Activated T-cell treated with anti-CD3 and anti-CD28 coated beads, Interleukin-2, amount 50 U/mL, for 1 hour (primary cell): Measurements from ENCODE around the gene FBLN1.

ENCODE experiments used
- DNase-seq: peaks from one replicate; pipeline ENCODE4 v3.0.0-alpha.2; 2020

The FBLN1 gene

GRCh38 chr22:45504373-45505341 lies 2.0 kb downstream of the FBLN1 start:
- DNase-seq, result no peak

- no peak for DNase-seq
Measured at GRCh38 chr22:45505991-45506747, 3.5 kb downstream of the FBLN1 start.

GRCh38 chr22:45506816-45507360 lies 4.2 kb downstream of the FBLN1 start:
- no peak for DNase-seq

- no peak for DNase-seq
Measured at GRCh38 chr22:45507798-45508197, 5.1 kb downstream of the FBLN1 start.

- no peak for DNase-seq
Measured at GRCh38 chr22:45508814-45509213, 6.1 kb downstream of the FBLN1 start.

GRCh38 chr22:45510376-45511232 lies 7.9 kb downstream of the FBLN1 start:
- DNase-seq, result no peak

GRCh38 chr22:45511847-45512261 lies 9.2 kb downstream of the FBLN1 start:
- no peak for DNase-seq

- no peak for DNase-seq
Measured at GRCh38 chr22:45512363-45512762, 9.7 kb downstream of the FBLN1 start.

- no peak for DNase-seq
Measured at GRCh38 chr22:45515676-45516075, 13.0 kb downstream of the FBLN1 start.

GRCh38 chr22:45516163-45516562 lies 13.5 kb downstream of the FBLN1 start:
- no peak for DNase-seq

GRCh38 chr22:45516923-45517675 lies 14.4 kb downstream of the FBLN1 start:
- no peak for DNase-seq

GRCh38 chr22:45518136-45518535 lies 15.5 kb downstream of the FBLN1 start:
- DNase-seq, result no peak

GRCh38 chr22:45518580-45518991 lies 15.9 kb downstream of the FBLN1 start:
- no peak for DNase-seq

- no peak for DNase-seq
Measured at GRCh38 chr22:45521178-45521577, 18.5 kb downstream of the FBLN1 start.

- no peak for DNase-seq
Measured at GRCh38 chr22:45522462-45522861, 19.8 kb downstream of the FBLN1 start.

- no peak for DNase-seq
Measured at GRCh38 chr22:45524157-45524556, 21.5 kb downstream of the FBLN1 start.

GRCh38 chr22:45524966-45525365 lies 22.3 kb downstream of the FBLN1 start:
- DNase-seq, result no peak

GRCh38 chr22:45525480-45525879 lies 22.8 kb downstream of the FBLN1 start:
- DNase-seq, result no peak

GRCh38 chr22:45526281-45526680 lies 23.6 kb downstream of the FBLN1 start:
- no peak for DNase-seq

- DNase-seq, result no peak
Measured at GRCh38 chr22:45526768-45527360, 24.2 kb downstream of the FBLN1 start.

- DNase-seq, result no peak
Measured at GRCh38 chr22:45527456-45527855, 24.8 kb downstream of the FBLN1 start.
